AG04450 (cell line): ENCODE results near the gene GPR101. TPM values are rescaled to one million over a fixed set of nuclear protein-coding genes. Genes with fewer than 3 reads are reported as not detected.
"Not testable (repeated sequence)": the region's sequence is repeated elsewhere in the genome, so short reads cannot be mapped to it uniquely, and the experiment has no call there.

Experiments
- CTCF ChIA-PET: fragments of 300-600, 350-600 bp; formaldehyde crosslinking; extraction: SDS; loops from one replicate; lab custom pipeline; 2022; ENCODE audit warnings: antibody characterized with exemption, inconsistent platforms; lab: Charles Lee
- POLR2A ChIA-PET: fragments of 350-600 bp; formaldehyde crosslinking; extraction: SDS; loops from one replicate; lab custom pipeline; 2021; ENCODE audit warnings: antibody characterized with exemption, inconsistent platforms; lab: Yijun Ruan, JAX
- DNase-seq: peaks from one replicate; pipeline ENCODE4 v3.0.0-alpha.2; 2011; ENCODE audit warnings: low read depth, low spot score
- H3K27ac ChIP-seq: one replicate; pipeline ENCODE4 v1.5.1; 2012; ENCODE audit warnings: low read depth, low read length, control low read depth
- H3K27me3 ChIP-seq: one replicate; pipeline ENCODE4 v1.6.0; 2012; ENCODE audit warnings: low read length; ENCODE audit not compliant: control insufficient read depth, insufficient read depth
- H3K4me3 ChIP-seq: 2 replicates; pipeline ENCODE4 v1.5.1; 2011; ENCODE audit warnings: mild to moderate bottlenecking, low read depth, low read length, control low read depth
- H3K9me3 ChIP-seq: 2 replicates; pipeline ENCODE4 v1.5.1; 2012; ENCODE audit warnings: low read length; ENCODE audit not compliant: control insufficient read depth, insufficient read depth
- polyA plus RNA-seq: library from polyadenylated mRNA; depleted of rRNA; stranded (reverse); fragments of >200 nt; gene quantifications from 2 replicates; pipeline ENCODE4 v1.2.3, GENCODE V29; 2011
- TF ChIP-seq, protein P1 (sequence below): IDR thresholded peaks from 2 replicates; pipeline ENCODE4 v1.5.1; 2011; ENCODE audit warnings: low read depth, low read length, control low read depth, inconsistent platforms

Gene GPR101
- polyA plus RNA-seq, 1 experiment: not detected

DNA sequence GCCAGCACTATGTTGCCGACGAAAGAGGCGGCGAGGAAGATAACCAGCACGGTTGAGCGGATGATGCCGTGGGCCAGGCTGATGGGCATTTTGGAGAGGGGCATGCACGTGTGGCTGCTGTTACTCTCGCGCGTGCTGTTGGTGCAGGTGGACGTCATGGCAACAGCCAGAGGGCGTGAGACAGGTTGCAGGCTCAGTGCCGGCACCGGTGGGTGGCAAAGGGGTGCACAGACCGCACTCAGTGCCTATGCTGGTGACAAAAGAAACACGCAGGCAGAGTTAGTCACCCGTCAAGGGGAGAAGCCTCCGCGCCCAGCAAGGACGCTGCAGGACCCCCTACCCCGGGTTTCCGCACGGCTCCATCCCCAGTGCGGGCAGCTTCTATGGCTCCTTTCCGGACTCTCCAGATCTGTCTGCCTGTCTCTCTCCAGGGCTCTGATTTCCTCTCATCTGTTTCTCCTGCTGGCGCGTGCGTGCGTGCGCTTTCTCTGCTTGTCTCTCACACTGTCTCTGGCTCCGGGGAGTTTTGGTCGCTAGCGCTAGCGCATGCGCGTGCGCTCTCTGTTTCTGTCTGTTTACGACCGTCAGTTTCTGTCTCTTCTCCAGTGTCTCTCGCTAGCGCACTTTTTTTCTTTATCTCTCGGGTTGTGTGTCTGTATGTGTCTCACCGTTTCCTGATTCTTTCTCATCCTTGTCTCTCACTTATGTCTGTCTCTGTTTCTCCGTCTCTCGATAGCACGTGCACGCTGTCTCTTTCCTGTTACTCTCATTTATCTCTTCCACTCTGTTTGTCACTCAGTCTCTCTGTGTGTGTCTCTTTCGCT lies 2.1 kb downstream of the GPR101 start:
- TF ChIP-seq, protein P1, sequence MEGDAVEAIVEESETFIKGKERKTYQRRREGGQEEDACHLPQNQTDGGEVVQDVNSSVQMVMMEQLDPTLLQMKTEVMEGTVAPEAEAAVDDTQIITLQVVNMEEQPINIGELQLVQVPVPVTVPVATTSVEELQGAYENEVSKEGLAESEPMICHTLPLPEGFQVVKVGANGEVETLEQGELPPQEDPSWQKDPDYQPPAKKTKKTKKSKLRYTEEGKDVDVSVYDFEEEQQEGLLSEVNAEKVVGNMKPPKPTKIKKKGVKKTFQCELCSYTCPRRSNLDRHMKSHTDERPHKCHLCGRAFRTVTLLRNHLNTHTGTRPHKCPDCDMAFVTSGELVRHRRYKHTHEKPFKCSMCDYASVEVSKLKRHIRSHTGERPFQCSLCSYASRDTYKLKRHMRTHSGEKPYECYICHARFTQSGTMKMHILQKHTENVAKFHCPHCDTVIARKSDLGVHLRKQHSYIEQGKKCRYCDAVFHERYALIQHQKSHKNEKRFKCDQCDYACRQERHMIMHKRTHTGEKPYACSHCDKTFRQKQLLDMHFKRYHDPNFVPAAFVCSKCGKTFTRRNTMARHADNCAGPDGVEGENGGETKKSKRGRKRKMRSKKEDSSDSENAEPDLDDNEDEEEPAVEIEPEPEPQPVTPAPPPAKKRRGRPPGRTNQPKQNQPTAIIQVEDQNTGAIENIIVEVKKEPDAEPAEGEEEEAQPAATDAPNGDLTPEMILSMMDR: no peak
- Histone ChIP-seq H3K4me3 (peak overlapping the region; percentile 48), H3K27me3 (peaks cover 30% of the 10 kb centered on the region), H3K9me3 (no peaks in the 10 kb centered on the region), H3K27ac (no peak overlapping the region)
- ChIA-PET CTCF (no interaction called here), POLR2A (no interaction called here)
- DNase-seq: no peak

DNA sequence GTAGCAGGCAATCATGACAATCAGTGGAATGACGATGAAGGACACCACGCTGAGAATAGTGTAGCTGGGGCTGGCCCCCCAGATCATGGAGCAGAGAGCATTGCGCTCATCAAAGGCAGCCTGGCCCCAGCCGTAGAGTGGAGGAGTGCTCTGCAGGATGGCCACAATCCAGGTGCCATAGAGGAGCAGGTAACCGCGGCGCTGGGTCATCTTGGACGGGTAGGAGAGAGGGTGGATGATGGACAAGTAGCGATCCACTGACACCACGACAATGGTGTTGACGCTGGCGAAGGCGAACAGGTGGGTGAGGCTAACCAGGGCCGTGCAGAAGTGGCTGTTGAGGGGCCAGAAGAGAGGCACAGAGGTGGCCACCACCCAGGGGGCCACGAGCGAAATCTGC lies 2.8 kb downstream of the GPR101 start:
- Histone ChIP-seq H3K27ac (no peak overlapping the region), H3K4me3 (no peak overlapping the region), H3K9me3 (no peaks in the 10 kb centered on the region), H3K27me3 (peaks cover 30% of the 10 kb centered on the region)
- DNase-seq: no peak
- CTCF ChIA-PET: no interaction called here
- POLR2A ChIA-PET: no interaction called here
- TF ChIP-seq, protein P1: no peak

DNA sequence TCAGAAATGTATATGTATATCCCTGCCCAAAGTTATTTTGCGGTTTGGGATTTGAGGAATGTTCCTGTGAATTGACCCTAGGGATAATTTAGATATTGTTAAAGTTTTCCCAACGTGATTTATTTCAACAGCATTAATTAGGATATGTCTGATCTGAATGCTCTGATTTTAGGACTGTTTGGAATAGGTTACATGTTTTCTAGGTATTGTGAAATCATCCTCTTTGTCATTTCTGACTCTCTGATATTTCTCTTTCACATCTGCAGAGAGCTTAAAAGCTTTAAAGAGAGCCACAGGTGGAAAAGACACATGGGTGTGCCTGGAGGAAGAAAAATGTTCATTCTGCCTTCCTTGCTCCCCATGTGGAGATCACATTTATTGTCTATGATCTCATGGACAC lies 5.1 kb downstream of the GPR101 start:
- DNase-seq: no peak
- Histone ChIP-seq H3K27me3 (peaks cover 18% of the 10 kb centered on the region), H3K9me3 (no peaks in the 10 kb centered on the region), H3K27ac (no peak overlapping the region), H3K4me3 (no peak overlapping the region)
- TF ChIP-seq, protein P1: no peak
- POLR2A ChIA-PET: no interaction called here
- CTCF ChIA-PET: no interaction called here

DNA sequence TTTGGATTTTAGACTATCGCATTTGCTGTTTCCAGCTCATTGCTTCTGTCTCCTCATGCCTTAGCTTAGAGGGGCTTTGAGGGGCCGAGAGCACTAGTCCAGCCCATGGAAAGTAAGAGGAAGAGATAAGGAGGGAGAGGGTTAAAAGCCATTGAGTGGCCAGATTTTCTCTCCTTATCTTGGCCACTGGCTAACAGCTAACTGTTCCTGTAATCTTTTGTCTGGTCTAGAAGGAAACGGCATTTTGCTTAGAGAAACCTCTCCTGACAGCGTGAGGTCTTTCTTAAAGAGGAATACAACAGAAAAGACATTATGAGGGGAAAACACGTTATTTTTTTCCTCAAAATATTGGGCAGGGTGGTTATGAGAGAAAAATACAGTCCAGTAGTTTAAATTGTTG lies 7.9 kb downstream of the GPR101 start:
- CTCF ChIA-PET: no interaction called here
- TF ChIP-seq, protein P1: no peak
- DNase-seq: no peak

DNA sequence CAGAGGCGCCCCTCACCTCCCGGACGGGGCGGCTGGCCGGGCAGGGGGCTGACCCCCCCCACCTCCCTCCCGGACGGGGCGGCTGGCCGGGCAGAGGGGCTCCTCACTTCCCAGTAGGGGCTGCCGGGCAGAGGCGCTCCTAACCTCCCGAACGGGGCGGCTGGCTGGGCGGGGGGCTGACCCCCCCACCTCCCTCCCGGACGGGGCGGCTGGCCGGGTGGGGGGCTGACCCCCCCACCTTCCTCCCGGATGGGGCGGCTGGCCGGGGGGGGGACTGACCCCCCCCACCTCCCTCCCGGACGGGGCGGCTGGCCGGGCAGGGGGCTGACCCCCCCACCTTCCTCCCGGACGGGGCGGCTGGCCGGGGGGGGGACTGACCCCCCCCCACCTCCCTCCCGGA lies 33.6 kb downstream of the GPR101 start:
- POLR2A ChIA-PET, H3K27me3 ChIP-seq, CTCF ChIA-PET: not testable (repeated sequence)

More for the DNA sequence above, 7.9 kb downstream of the GPR101 start:
- POLR2A ChIA-PET: no interaction called here
- no peak overlapping the region for H3K4me3 ChIP-seq
- no peaks in the 10 kb centered on the region for H3K27me3 ChIP-seq
- no peak overlapping the region for H3K27ac ChIP-seq
- H3K9me3 ChIP-seq: no peaks in the 10 kb centered on the region

More for the DNA sequence above, 33.6 kb downstream of the GPR101 start:
- H3K9me3 ChIP-seq, H3K27ac ChIP-seq, DNase-seq, H3K4me3 ChIP-seq: not testable (repeated sequence)
